Keratinocyte (primary cell): Measurements from ENCODE around the gene SRPK1. TPM values are rescaled to one million over a fixed set of nuclear protein-coding genes. Genes with fewer than 3 reads are reported as not detected.

Experiments used
- DNase-seq: peaks from one replicate; pipeline ENCODE4 v3.0.0-alpha.2; 2011; ENCODE audit warnings: low read depth, missing footprints, low spot score
- FAIRE-seq: peaks from 2 replicates; lab custom pipeline; 2011; peaks lifted over from hg19 to GRCh38; lab: Jason Lieb, UNC
- H2AFZ ChIP-seq: 2 replicates; pipeline ENCODE4 v1.6.0; 2012; ENCODE audit warnings: low read length, control low read depth, inconsistent platforms; ENCODE audit not compliant: control insufficient read depth
- H3K27ac ChIP-seq: 2 replicates; pipeline ENCODE4 v1.5.1; 2011; ENCODE audit warnings: low read length; ENCODE audit not compliant: control insufficient read depth, insufficient read depth
- H3K27me3 ChIP-seq: 3 replicates; pipeline ENCODE4 v1.6.0; 2011; ENCODE audit warnings: low read length; ENCODE audit not compliant: control insufficient read depth, insufficient read depth; ENCODE audit errors: extremely low read depth
- H3K36me3 ChIP-seq, 2 experiments: 2 replicates in 1 of 2; 3 replicates in 1 of 2; pipeline ENCODE4 v1.5.1; 2011; ENCODE audit warnings: low read length in 2 of 2, mild to moderate bottlenecking in 1 of 2; ENCODE audit not compliant: control insufficient read depth in 2 of 2, insufficient read depth in 2 of 2; ENCODE audit errors: extremely low read depth in 1 of 2
- H3K4me1 ChIP-seq: 3 replicates; pipeline ENCODE4 v1.5.1; 2011; ENCODE audit warnings: low read length; ENCODE audit not compliant: control insufficient read depth, insufficient read depth; ENCODE audit errors: extremely low read depth
- H3K4me2 ChIP-seq: 3 replicates; pipeline ENCODE4 v1.6.0; 2011; ENCODE audit warnings: low read depth, low read length; ENCODE audit not compliant: control insufficient read depth, insufficient read depth; ENCODE audit errors: extremely low read depth
- H3K4me3 ChIP-seq, 3 experiments: fragments of 200-600 bp in 1 of 3; sonication (generic) in 1 of 3; 2 replicates in 2 of 3; 3 replicates in 1 of 3; pipeline ENCODE4 v1.5.1; 2011 to 2016; ENCODE audit warnings: low read length in 3 of 3, mild to moderate bottlenecking in 3 of 3, control low read depth in 2 of 3, inconsistent platforms in 1 of 3, low read depth in 1 of 3, mixed read lengths in 1 of 3, mixed run types in 1 of 3, moderate library complexity in 1 of 3; ENCODE audit not compliant: control insufficient read depth in 2 of 3, insufficient read depth in 2 of 3; ENCODE audit errors: extremely low read depth in 1 of 3
- H3K79me2 ChIP-seq: 2 replicates; pipeline ENCODE4 v1.6.0; 2012; ENCODE audit warnings: low read length; ENCODE audit not compliant: control insufficient read depth, insufficient read depth
- H3K9ac ChIP-seq: 3 replicates; pipeline ENCODE4 v1.6.0; 2011; ENCODE audit warnings: low read length; ENCODE audit not compliant: control insufficient read depth, insufficient read depth; ENCODE audit errors: extremely low read depth
- H3K9me1 ChIP-seq: 3 replicates; pipeline ENCODE4 v1.6.0; 2011; ENCODE audit warnings: low read length; ENCODE audit not compliant: control insufficient read depth, insufficient read depth; ENCODE audit errors: extremely low read depth
- H3K9me3 ChIP-seq: 2 replicates; pipeline ENCODE4 v1.5.1; 2012; ENCODE audit warnings: low read depth, low read length; ENCODE audit not compliant: control insufficient read depth
- H4K20me1 ChIP-seq: 3 replicates; pipeline ENCODE4 v1.6.0; 2011; ENCODE audit warnings: low read length; ENCODE audit not compliant: control insufficient read depth, insufficient read depth; ENCODE audit errors: extremely low read depth
- EZH2 ChIP-seq: IDR thresholded peaks from one replicate; pipeline ENCODE4 v1.6.1; 2012; ENCODE audit warnings: inconsistent platforms, mild to moderate bottlenecking, low read length, moderate library complexity
- dilution Hi-C: fragments of 300-500 bp; cut with MboI; formaldehyde crosslinking; loops from one replicate; pipeline ENCODE4 v1.7.0; 2020; ENCODE audit warnings: low sequenced_read_pairs; ENCODE audit not compliant: extremely low pct_ligation_motif_present
- polyA plus RNA-seq, 5 experiments: library from polyadenylated mRNA; depleted of rRNA in 3 of 5; stranded (reverse) in 3 of 5; stranded (forward) in 1 of 5; unstranded in 1 of 5; fragments of >200 nt; gene quantifications; 1 replicate in 1 of 5; 2 replicates in 3 of 5; 3 replicates in 1 of 5; pipeline versions ENCODE4 v1.2.1 to v1.2.3, GENCODE V29; 2011 to 2012; ENCODE audit warnings: missing spikeins in 2 of 5, low read depth in 1 of 5, low replicate concordance in 1 of 5
- TF ChIP-seq, protein P1 (sequence below), 3 experiments: IDR thresholded peaks in 1 of 3; conservative IDR thresholded peaks in 1 of 3; optimal IDR thresholded peaks in 1 of 3; 2 replicates in 2 of 3; 3 replicates in 1 of 3; pipeline versions ENCODE3 to v1.5.1; 2011; ENCODE audit warnings: low read length in 3 of 3, mild to moderate bottlenecking in 3 of 3, moderate library complexity in 2 of 3, control low read depth in 1 of 3, inconsistent platforms in 1 of 3; ENCODE audit not compliant: insufficient read depth in 2 of 3; ENCODE audit errors: extremely low read depth in 1 of 3

Gene SRPK1
- polyA plus RNA-seq, 1 donor (not counting 4 experiments of a cell fraction or from before 2014, with no cell fraction given), result 64.1 TPM

DNA sequence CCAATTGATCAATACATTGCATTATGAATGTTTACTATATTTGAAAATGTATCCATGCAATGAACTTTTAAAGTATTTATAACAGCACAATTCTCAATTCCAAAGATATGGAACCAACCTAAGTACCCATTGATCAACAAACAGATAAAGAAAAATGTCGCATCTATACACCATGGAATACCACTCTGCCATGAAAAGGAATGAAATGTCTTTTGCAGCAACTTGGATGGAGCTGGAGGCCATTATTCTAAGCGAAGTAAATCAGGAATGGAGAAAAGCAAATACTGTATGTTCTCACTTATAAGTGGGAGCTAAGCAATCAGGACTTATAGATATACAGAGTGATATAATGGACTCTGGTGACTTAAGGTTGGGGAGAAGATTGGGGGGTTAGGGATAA lies 22.9 kb downstream of the SRPK1 start:
- DNase-seq (no peak), FAIRE-seq (no peak)
- no peak overlapping the region for H2AFZ ChIP-seq
- no peaks in the 10 kb centered on the region for H3K9me3 ChIP-seq
- peaks cover 92% of the 10 kb centered on the region for H3K79me2 ChIP-seq
- no peaks in the 10 kb centered on the region for H3K27me3 ChIP-seq
- H3K27ac ChIP-seq, result no peak overlapping the region
- TF ChIP-seq, protein P1, sequence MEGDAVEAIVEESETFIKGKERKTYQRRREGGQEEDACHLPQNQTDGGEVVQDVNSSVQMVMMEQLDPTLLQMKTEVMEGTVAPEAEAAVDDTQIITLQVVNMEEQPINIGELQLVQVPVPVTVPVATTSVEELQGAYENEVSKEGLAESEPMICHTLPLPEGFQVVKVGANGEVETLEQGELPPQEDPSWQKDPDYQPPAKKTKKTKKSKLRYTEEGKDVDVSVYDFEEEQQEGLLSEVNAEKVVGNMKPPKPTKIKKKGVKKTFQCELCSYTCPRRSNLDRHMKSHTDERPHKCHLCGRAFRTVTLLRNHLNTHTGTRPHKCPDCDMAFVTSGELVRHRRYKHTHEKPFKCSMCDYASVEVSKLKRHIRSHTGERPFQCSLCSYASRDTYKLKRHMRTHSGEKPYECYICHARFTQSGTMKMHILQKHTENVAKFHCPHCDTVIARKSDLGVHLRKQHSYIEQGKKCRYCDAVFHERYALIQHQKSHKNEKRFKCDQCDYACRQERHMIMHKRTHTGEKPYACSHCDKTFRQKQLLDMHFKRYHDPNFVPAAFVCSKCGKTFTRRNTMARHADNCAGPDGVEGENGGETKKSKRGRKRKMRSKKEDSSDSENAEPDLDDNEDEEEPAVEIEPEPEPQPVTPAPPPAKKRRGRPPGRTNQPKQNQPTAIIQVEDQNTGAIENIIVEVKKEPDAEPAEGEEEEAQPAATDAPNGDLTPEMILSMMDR (optimal IDR thresholded peaks at IDR 0.05 in 1 of 3, IDR thresholded peaks at IDR 0.05 in 1 of 3, conservative IDR thresholded peaks at IDR 0.05 in 1 of 3; ENCODE audit: extremely low read depth in 1 of 3, insufficient read depth in 2 of 3, low read length in 3 of 3), result no peak
- no peak for TF ChIP-seq EZH2
- H3K36me3 ChIP-seq, result peaks cover 0 to 1% of the 10 kb centered on the region in 2 experiments
- H4K20me1 ChIP-seq, result no peaks in the 10 kb centered on the region
- no peak overlapping the region for H3K4me3 ChIP-seq
- no peak overlapping the region for H3K9ac ChIP-seq
- peaks cover 10% of the 10 kb centered on the region for H3K4me1 ChIP-seq
- no peaks in the 10 kb centered on the region for H3K9me1 ChIP-seq
- no peak overlapping the region for H3K4me2 ChIP-seq
- dilution Hi-C loops, result no loop called here

DNA sequence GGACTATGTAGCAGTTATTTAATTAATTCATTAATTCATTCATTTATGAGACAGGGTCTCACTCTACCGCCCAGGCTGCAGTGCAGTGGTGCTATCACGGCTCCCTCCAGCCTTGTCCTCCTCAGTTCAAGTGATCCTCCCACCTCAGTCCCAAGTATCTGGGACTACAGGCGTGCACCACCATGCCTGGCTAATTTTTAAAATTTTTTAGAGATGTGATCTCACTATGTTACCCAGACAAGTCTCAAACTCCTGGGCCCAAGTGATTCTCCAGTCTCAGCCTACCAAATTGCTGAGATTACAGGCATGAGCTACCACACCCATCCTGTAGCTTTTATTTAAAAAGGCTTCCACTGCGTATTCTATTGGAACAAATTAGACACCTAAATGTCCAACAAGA lies 23.4 kb downstream of the SRPK1 start:
- DNase-seq, result no peak
- H3K36me3 ChIP-seq, result peaks cover 0 to 1% of the 10 kb centered on the region in 2 experiments
- H2AFZ ChIP-seq, result no peak overlapping the region
- FAIRE-seq, result no peak
- no peaks in the 10 kb centered on the region for H3K9me3 ChIP-seq
- H3K4me1 ChIP-seq, result peaks cover 10% of the 10 kb centered on the region
- peaks cover 92% of the 10 kb centered on the region for H3K79me2 ChIP-seq
- no peaks in the 10 kb centered on the region for H3K27me3 ChIP-seq
- no peak overlapping the region for H3K9ac ChIP-seq
- H3K27ac ChIP-seq, result no peak overlapping the region
- no peak overlapping the region for H3K4me2 ChIP-seq
- no peak for TF ChIP-seq EZH2
- TF ChIP-seq, protein P1 (optimal IDR thresholded peaks at IDR 0.05 in 1 of 3, IDR thresholded peaks at IDR 0.05 in 1 of 3, conservative IDR thresholded peaks at IDR 0.05 in 1 of 3; ENCODE audit: extremely low read depth in 1 of 3, insufficient read depth in 2 of 3, low read length in 3 of 3), result no peak
- no peaks in the 10 kb centered on the region for H3K9me1 ChIP-seq
- no peaks in the 10 kb centered on the region for H4K20me1 ChIP-seq
- H3K4me3 ChIP-seq, result no peak overlapping the region
- dilution Hi-C loops, result no loop called here
